GM20000 (cell line): ENCODE data around the gene NDUFAB1.
A peak's percentile ranks its signal among the peaks of the same experiment; 100 is the strongest.

Source experiments
- DNase-seq: peaks from one replicate; pipeline ENCODE4 v3.0.0; 2012; ENCODE audit warnings: low spot score
- CTCF ChIP-seq: IDR thresholded peaks from 2 replicates; pipeline ENCODE4 v1.5.1; 2012; ENCODE audit warnings: mild to moderate bottlenecking, control low read depth; ENCODE audit errors: extremely low read depth, missing control alignments

The NDUFAB1 gene

DNA sequence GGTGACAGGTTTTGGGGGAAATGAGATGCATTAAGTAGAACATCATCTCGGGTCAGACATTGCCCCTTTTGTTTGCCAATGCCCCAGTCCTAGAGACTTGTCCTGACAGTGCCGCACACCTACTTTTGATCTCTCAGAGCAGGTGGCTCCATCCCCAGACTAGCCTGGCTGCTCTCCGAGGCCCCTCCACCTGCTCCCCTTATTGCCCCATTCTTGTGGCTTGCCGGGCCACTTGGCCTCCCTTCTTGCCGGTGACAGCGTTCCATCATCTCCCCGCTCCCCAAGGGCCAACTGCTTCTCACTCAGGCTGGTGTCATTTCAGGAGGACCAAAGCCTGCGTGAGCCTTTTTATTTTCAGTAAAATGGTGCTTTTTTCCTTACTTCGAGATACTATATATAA is 23.7 kb downstream of the NDUFAB1 start:
- no peak for DNase-seq
- no peak for TF ChIP-seq CTCF

- TF ChIP-seq CTCF = no peak
Observed at GRCh38 chr16:23571895-23572294, 24.2 kb downstream of the NDUFAB1 start.

DNA sequence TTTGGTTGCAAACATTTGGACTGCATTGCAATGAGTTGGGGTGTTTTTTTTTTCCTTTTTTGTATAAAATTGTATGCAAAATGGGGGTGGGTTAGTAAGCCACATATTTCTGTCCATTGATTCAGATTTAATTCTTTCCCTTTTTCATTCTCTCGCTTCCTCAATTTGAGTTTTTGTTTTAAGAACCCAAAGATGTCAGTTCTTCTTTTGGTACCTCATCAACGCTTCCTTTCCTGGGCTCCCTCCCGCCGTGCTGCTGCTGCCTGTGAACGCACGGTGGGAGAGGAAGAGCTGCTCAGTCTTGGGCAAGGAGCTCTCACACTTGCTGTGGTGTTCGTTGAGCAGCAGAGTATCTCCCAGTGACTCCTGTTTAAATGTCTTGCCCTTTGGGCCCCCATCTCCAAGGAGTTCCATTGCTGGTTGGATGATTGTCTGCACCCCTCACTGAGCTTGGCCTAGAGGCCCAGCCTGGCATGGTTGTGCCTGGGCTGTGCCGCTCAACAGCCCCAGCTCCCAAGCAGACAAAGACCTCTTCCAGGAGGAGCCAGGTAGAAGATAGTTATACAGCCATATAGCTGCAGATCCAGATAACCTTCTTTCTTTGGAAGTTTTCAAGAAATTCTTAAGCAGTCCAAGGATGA is 25.0 kb downstream of the NDUFAB1 start:
- DNase-seq = peak; percentile 41
- TF ChIP-seq CTCF = no peak

More at GRCh38 chr16:23571895-23572294, 24.2 kb downstream of the NDUFAB1 start:
- DNase-seq = no peak

GRCh38 chr16:23567602-23568001 is 28.5 kb downstream of the NDUFAB1 start:
- no peak for DNase-seq
- no peak for TF ChIP-seq CTCF

DNA sequence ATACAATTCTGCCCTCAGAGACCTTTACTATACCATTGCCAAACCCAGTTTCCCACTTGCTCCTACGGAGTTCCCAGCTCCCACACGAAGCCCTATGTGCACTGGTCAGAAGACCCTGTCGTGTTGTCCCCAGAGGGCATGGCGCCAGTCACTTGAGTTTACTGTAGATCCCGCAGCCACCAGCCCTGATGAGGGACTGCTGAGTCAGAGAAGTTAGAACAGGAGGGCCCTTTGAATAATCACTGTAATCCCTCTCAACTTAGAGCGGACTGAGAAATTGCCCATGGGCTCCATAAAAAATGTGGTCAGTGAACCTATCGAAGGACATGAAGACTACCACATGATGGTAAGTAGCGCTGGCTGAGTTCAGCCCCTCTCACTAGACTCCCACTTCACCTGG is 29.4 kb downstream of the NDUFAB1 start:
- TF ChIP-seq CTCF = no peak
- no peak for DNase-seq

DNA sequence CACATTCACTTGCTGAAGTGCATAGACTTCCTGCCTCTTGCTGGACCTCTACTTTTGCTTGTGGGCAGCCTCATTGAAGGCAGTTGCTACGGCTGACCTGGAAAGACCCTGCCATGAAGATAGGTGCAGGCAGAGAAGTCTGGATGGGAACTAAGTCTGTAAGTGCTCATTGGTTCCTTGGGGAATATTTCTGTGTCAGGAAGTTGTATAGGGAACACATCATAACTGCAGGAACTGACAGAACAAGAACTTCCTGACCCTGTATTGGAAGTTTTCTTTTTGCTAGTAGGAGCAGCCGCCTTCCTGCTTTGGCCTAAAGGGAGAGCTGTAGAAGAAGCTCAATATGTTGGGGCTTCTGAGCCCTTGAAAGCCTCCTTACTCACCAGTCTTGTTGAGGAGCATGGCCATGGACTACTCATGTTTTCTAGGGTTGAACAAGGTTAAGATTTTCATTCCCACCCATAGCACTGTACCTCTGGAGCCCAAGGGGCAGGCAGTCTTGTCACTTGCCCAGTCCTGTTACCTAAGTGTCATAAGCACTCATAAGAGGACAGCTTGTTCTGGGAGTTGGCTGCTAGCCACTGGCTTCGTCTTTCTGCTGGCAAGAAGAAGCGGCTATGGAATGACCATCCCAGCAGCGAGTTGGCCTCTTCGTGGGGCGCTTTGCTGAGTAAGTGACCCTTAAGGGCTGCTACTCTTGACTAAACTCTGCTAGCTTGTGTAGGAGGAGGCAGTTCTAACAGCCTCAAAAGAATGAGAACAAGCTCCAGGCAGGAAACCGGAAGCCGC is 31.3 kb downstream of the NDUFAB1 start:
- DNase-seq = no peak
- no peak for TF ChIP-seq CTCF

DNA sequence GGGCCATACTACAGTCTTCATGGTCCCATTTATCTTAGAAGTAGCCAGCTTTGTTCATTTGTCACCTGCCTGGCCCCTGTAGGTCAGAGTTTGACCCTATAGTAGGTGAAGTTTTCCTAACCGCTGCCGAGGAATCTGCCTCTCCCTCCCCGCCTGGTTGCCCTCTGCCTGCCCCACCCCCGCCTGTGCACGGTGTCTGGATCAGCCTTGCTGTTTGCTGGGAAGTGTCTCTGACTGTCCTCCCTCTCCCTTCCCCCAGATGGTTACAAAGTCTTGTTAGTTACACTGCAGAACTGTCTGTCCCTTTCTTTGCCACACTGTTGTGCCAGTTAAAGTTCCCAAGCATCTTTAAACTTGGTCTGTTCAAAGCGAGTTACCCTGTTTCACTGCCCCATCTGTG is 32.9 kb downstream of the NDUFAB1 start:
- no peak for DNase-seq
- TF ChIP-seq CTCF = no peak
